ENCODE data around the gene HOXD1.

HOXD1 gene

DNA sequence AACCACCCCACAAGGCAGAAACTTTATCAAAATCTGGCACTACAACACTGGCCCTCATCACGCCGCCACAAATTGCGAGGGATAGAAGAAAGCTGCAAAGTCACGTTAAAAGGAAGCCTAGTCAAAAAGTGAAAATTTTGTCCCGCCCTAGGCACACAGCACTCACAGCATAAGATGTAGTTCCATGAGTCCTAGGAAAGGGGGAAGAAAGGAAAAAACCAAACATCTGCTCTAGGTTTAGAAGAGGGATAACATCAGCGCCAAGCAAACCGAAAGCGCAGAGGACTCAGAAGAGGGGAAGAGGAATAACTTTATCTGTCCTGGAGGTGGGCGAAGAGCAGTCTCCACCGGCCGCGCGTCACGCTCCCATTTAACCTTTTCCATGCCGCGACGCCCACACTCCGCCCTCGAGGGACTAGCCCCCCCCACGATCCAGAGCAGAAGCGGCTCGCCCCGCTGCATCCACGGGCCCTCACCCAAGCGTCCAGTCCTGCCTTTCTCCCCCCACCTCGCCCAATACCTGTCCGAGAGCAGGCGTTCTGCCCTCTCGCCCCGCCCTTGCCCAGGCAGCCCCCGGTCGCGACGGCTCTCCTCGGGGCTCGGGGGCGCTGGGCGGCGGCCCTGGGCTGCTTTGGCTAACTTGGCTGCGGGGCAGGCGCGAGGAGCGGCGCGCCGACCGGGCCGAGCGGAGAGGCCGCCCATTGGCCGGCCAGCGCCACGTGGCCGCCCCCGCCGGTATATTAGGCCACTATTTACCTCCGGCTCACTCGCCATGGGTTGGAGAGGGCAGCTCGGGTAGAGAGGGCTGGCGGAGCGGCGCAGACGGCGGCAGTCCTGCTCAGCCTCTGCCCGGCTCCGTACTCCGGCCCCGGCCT, at the start of gene HOXD1:
TSS of gene HOXD1 (plus strand) at position 770 of the 875 bp plus-strand sequence. CDS start 134 bp downstream, outside the sequence.
- Histone ChIP-seq H4K20me1 (ENCODE audit: insufficient read depth, low read length) (no peaks in the 10 kb centered on the region), H3K4me3 (ENCODE audit: low read depth, low read length, poor library complexity, severe bottlenecking) (no peak within 1 kb of the TSS), H2AFZ (ENCODE audit: low read length) (no peak within 1 kb of the TSS), H3K79me2 (ENCODE audit: insufficient read depth, low read length) (no peaks in the 10 kb centered on the region), H3K4me2 (ENCODE audit: low read length) (no peak within 1 kb of the TSS), H3K9me2 (ENCODE audit: low read depth, low read length) (no peaks in the 10 kb centered on the region), H3K4me1 (ENCODE audit: insufficient read depth, low read length, severe bottlenecking) (no peaks in the 10 kb centered on the region), H3K9ac (ENCODE audit: low read length) (no peak within 1 kb of the TSS), H3K27me3 (ENCODE audit: insufficient read depth, low read length) (no peaks in the 10 kb centered on the region), H3K36me3 (ENCODE audit: insufficient read depth, low read length) (no peaks in the 10 kb centered on the region), H3K9me3 (ENCODE audit: low read length) (no peaks in the 10 kb centered on the region), H3F3A (ENCODE audit: insufficient read depth, low read length) (no peaks in the 10 kb centered on the region), H3K27ac (ENCODE audit: low read depth, low read length, poor library complexity, severe bottlenecking) (no peak within 1 kb of the TSS)
- no peak for TF ChIP-seq EZH2 (IDR thresholded peaks at IDR 0.05; ENCODE audit: borderline replicate concordance, low read length)
- TF ChIP-seq, protein P1, sequence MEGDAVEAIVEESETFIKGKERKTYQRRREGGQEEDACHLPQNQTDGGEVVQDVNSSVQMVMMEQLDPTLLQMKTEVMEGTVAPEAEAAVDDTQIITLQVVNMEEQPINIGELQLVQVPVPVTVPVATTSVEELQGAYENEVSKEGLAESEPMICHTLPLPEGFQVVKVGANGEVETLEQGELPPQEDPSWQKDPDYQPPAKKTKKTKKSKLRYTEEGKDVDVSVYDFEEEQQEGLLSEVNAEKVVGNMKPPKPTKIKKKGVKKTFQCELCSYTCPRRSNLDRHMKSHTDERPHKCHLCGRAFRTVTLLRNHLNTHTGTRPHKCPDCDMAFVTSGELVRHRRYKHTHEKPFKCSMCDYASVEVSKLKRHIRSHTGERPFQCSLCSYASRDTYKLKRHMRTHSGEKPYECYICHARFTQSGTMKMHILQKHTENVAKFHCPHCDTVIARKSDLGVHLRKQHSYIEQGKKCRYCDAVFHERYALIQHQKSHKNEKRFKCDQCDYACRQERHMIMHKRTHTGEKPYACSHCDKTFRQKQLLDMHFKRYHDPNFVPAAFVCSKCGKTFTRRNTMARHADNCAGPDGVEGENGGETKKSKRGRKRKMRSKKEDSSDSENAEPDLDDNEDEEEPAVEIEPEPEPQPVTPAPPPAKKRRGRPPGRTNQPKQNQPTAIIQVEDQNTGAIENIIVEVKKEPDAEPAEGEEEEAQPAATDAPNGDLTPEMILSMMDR (IDR thresholded peaks at IDR 0.05; ENCODE audit: low read length), result no peak

DNA sequence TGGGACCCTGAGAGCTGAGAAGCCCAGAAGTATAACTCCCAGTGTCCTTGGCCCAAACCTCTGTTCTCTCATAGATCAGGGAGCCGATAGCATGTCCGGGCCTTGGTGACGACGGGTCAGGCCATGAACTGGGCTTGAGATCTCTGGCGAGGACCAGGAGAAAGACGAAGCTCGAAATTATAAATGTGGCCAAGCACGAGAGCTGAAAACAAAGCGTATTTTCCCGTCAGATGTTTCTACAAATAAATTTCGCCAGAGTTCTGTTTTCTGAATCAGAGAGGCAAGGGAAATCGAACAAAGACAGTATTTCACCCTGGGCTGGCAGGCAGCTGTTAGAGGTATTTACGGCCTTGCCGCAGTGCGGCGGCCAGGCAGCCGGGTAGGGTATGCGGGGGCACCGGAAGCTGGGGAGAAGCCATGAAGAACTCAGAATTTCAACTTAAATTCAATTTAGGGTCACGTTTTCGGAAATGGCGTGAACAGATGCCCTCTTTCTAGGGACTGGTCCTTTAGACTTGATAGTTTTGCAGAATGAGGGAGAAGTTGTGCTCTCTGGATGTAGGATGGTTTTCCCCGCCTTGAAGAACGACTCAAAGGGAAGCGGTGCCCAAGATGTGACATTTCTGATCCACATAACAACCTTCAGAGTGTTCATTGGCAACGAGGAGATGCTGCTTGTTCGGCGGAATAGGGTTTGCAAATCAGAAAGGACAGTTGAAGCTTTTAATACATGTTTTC, 49.4 kb upstream of the HOXD1 start:
- Histone ChIP-seq H3K4me1 (ENCODE audit: insufficient read depth, low read length, severe bottlenecking) (peaks cover 5% of the 10 kb centered on the region), H3K9me2 (ENCODE audit: low read depth, low read length) (no peaks in the 10 kb centered on the region), H2AFZ (ENCODE audit: low read length) (no peak overlapping the region), H3K27ac (ENCODE audit: low read depth, low read length, poor library complexity, severe bottlenecking) (no peak overlapping the region), H3K27me3 (ENCODE audit: insufficient read depth, low read length) (no peaks in the 10 kb centered on the region), H3K36me3 (ENCODE audit: insufficient read depth, low read length) (no peaks in the 10 kb centered on the region), H3K4me2 (ENCODE audit: low read length) (no peak overlapping the region), H3F3A (ENCODE audit: insufficient read depth, low read length) (no peaks in the 10 kb centered on the region), H3K79me2 (ENCODE audit: insufficient read depth, low read length) (no peaks in the 10 kb centered on the region), H3K4me3 (ENCODE audit: low read depth, low read length, poor library complexity, severe bottlenecking) (no peak overlapping the region), H3K9ac (ENCODE audit: low read length) (no peak overlapping the region), H4K20me1 (ENCODE audit: insufficient read depth, low read length) (no peaks in the 10 kb centered on the region), H3K9me3 (ENCODE audit: low read length) (no peaks in the 10 kb centered on the region)
- TF ChIP-seq, protein P1 (IDR thresholded peaks at IDR 0.05; ENCODE audit: low read length), result no peak
- TF ChIP-seq EZH2 (IDR thresholded peaks at IDR 0.05; ENCODE audit: borderline replicate concordance, low read length), result no peak

DNA sequence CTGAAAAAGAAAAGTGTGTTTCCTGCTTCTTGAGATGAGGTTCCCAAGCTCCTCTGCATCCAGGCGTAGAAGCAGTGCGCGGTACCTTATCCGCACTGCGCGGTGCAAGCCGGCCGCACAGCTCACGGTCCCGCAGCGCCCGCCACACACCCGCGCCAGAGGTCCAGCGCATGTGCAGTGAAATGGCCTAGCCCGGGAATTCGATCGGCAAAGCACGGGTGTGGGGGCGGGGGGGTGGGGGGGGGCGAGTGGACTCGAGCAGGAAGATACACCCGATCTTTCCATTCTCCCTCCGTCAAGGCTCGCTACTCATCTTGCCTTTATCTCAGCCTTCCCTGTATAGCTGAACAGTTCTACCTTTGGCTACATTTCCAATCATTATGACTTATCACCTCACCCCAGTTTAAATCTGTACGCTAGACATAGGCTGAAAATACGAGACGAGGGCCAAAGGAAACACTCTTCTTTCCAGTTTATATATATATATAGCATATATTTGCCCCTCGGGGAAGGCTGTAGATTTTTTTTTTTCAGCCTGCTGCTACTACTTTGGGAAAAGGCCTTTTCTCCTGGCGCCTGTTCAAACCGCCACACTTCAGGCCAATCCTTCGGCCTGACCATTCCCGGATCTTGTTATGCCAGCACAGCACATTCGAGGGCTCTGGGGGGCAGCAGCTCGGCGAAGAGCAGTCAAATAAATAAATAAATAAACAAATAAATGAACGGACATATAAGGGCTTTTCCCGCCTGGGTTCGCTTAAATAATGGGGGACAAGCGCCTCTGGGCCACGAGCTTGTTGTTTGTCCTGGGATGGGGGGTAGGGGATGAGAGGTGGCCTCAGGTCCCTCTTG, 48.6 kb upstream of the HOXD1 start:
- H3K9me3 ChIP-seq (ENCODE audit: low read length), result no peaks in the 10 kb centered on the region
- H3K36me3 ChIP-seq (ENCODE audit: insufficient read depth, low read length), result no peaks in the 10 kb centered on the region
- TF ChIP-seq, protein P1 (IDR thresholded peaks at IDR 0.05; ENCODE audit: low read length), result no peak
- no peak for TF ChIP-seq EZH2 (IDR thresholded peaks at IDR 0.05; ENCODE audit: borderline replicate concordance, low read length)
- H3K27me3 ChIP-seq (ENCODE audit: insufficient read depth, low read length), result no peaks in the 10 kb centered on the region
- H3K4me2 ChIP-seq (ENCODE audit: low read length), result peak overlapping the region; percentile 69
- peak overlapping the region; percentile 47; the same call in 1 of the 2 replicates for H3K9ac ChIP-seq (ENCODE audit: low read length)
- peaks cover 5% of the 10 kb centered on the region for H3K4me1 ChIP-seq (ENCODE audit: insufficient read depth, low read length, severe bottlenecking)
- H3K79me2 ChIP-seq (ENCODE audit: insufficient read depth, low read length), result no peaks in the 10 kb centered on the region
- no peaks in the 10 kb centered on the region for H3K9me2 ChIP-seq (ENCODE audit: low read depth, low read length)
- H4K20me1 ChIP-seq (ENCODE audit: insufficient read depth, low read length), result no peaks in the 10 kb centered on the region
- H2AFZ ChIP-seq (ENCODE audit: low read length), result peak overlapping the region; percentile 84; the same call in 1 of the 2 replicates
- H3K4me3 ChIP-seq (ENCODE audit: low read depth, low read length, poor library complexity, severe bottlenecking), result peak overlapping the region; percentile 60
- no peaks in the 10 kb centered on the region for H3F3A ChIP-seq (ENCODE audit: insufficient read depth, low read length)
- no peak overlapping the region for H3K27ac ChIP-seq (ENCODE audit: low read depth, low read length, poor library complexity, severe bottlenecking)
